GM23338 (cell line): ENCODE results near the gene CIB4. TPM values are rescaled to one million over a fixed set of nuclear protein-coding genes. Genes with fewer than 3 reads are reported as not detected.

Source experiments
- ATAC-seq: fragments of 200-7000 bp; cut with Tn5 transposase; 3 replicates; pipeline ENCODE4 v1.9.1; 2020
- DNase-seq: peaks from one replicate; pipeline ENCODE4 v3.0.0-alpha.2; 2015; ENCODE audit warnings: low spot score
- H2AFZ ChIP-seq: fragments of 200-600 bp; sonication (generic); 2 replicates; pipeline ENCODE4 v1.8.0; 2016; ENCODE audit warnings: antibody characterized with exemption, mild to moderate bottlenecking, moderate library complexity
- H3F3A ChIP-seq: fragments of 200-600 bp; sonication (generic); replicated peaks from 2 replicates; pipeline ENCODE4 v1.8.0; 2017; ENCODE audit warnings: antibody characterized with exemption, mixed run types, low read depth
- H3K27ac ChIP-seq: fragments of 200-600 bp; sonication (generic); 2 replicates; pipeline ENCODE4 v1.6.1; 2016; ENCODE audit warnings: low read depth
- H3K27me3 ChIP-seq: fragments of 200-600 bp; sonication (generic); 2 replicates; pipeline ENCODE4 v1.8.0; 2016; ENCODE audit warnings: mild to moderate bottlenecking, mixed run types, moderate library complexity; ENCODE audit not compliant: insufficient read depth
- H3K36me3 ChIP-seq: fragments of 200-600 bp; sonication (generic); 2 replicates; pipeline ENCODE4 v1.8.0; 2016; ENCODE audit warnings: mild to moderate bottlenecking; ENCODE audit not compliant: insufficient read depth
- H3K4me1 ChIP-seq: fragments of 200-600 bp; sonication (generic); 2 replicates; pipeline ENCODE4 v1.8.0; 2016; ENCODE audit warnings: mild to moderate bottlenecking, moderate library complexity; ENCODE audit not compliant: insufficient read depth
- H3K4me2 ChIP-seq: fragments of 200-600 bp; sonication (generic); 2 replicates; pipeline ENCODE4 v1.7.1; 2017; ENCODE audit warnings: mixed run types
- H3K4me3 ChIP-seq: fragments of 200-600 bp; sonication (generic); 2 replicates; pipeline ENCODE4 v1.6.1; 2016; ENCODE audit warnings: mixed run types
- H3K79me2 ChIP-seq: fragments of 200-600 bp; sonication (generic); replicated peaks from 2 replicates; pipeline ENCODE4 v1.8.0; 2017; ENCODE audit warnings: mild to moderate bottlenecking; ENCODE audit not compliant: insufficient read depth
- H3K9me2 ChIP-seq: fragments of 200-600 bp; sonication (generic); 2 replicates; pipeline ENCODE4 v1.8.0; 2017; ENCODE audit not compliant: insufficient read depth
- H4K20me1 ChIP-seq: fragments of 200-600 bp; sonication (generic); replicated peaks from 2 replicates; pipeline ENCODE4 v1.8.0; 2017; ENCODE audit warnings: mild to moderate bottlenecking; ENCODE audit not compliant: insufficient read depth
- H3K27ac Mint-ChIP-seq: 2 replicates; pipeline ENCODE4 v1.8.0; 2020; ENCODE audit warnings: inconsistent platforms, mild to moderate bottlenecking, moderate library complexity, mixed read lengths
- H3K27me3 Mint-ChIP-seq: 3 replicates; pipeline ENCODE4 v1.8.0; 2022; ENCODE audit warnings: low read depth, mild to moderate bottlenecking, moderate library complexity, mixed read lengths, inconsistent platforms; ENCODE audit not compliant: insufficient read depth, poor library complexity
- H3K36me3 Mint-ChIP-seq: 3 replicates; pipeline ENCODE4 v1.8.0; 2021; ENCODE audit warnings: low read depth, mild to moderate bottlenecking, inconsistent platforms, moderate library complexity, mixed read lengths
- H3K4me1 Mint-ChIP-seq: 3 replicates; pipeline ENCODE4 v1.8.0; 2020; ENCODE audit warnings: mild to moderate bottlenecking, inconsistent platforms, mixed read lengths
- H3K4me3 Mint-ChIP-seq: 3 replicates; pipeline ENCODE4 v1.8.0; 2021; ENCODE audit warnings: moderate library complexity, mild to moderate bottlenecking, inconsistent platforms, mixed read lengths
- H3K9me3 Mint-ChIP-seq: 3 replicates; pipeline ENCODE4 v1.8.0; 2020; ENCODE audit warnings: moderate library complexity, mild to moderate bottlenecking, inconsistent platforms, mixed read lengths
- CREB1 ChIP-seq: fragments of 250-450 bp; sonication (Bioruptor Pico); IDR thresholded peaks from 2 replicates; pipeline ENCODE4 v1.5.0; 2020; ENCODE audit warnings: low read depth, mild to moderate bottlenecking, moderate library complexity
- EZH2phosphoT487 ChIP-seq: fragments of 200-600 bp; sonication (generic); IDR thresholded peaks from one replicate; pipeline ENCODE4 v1.8.1; 2018; ENCODE audit warnings: antibody characterized with exemption; ENCODE audit not compliant: unreplicated experiment
- JUNB ChIP-seq: IDR thresholded peaks from one replicate; pipeline ENCODE4 v1.6.1; 2016; ENCODE audit warnings: antibody characterized with exemption; ENCODE audit not compliant: unreplicated experiment
- ZNF114 ChIP-seq: fragments of 250-450 bp; sonication (Bioruptor Pico); IDR thresholded peaks from 2 replicates; pipeline ENCODE4 v1.5.0; 2020; ENCODE audit warnings: mild to moderate bottlenecking, moderate library complexity
- ZNF331 ChIP-seq: fragments of 250-450 bp; sonication (Bioruptor Pico); IDR thresholded peaks from 2 replicates; pipeline ENCODE4 v1.5.0; 2020; ENCODE audit warnings: low read depth, mild to moderate bottlenecking, moderate library complexity
- polyA plus RNA-seq: library from polyadenylated mRNA; unstranded; fragments of >200 nt; fragmentation: Nextera tagmentation; extraction: Ambion mirVana; gene quantifications from 2 replicates; pipeline ENCODE4 v1.2.1, GENCODE V29; 2016
- total RNA-seq: library from RNA; depleted of rRNA; stranded (reverse); fragments of >200 nt; shearing (Covaris generic); gene quantifications from 2 replicates; pipeline ENCODE4 v1.2.3, GENCODE V29; 2014
- TF ChIP-seq, protein P1 (sequence below): IDR thresholded peaks from one replicate; pipeline ENCODE4 v1.6.1; 2018; ENCODE audit warnings: antibody characterized with exemption; ENCODE audit not compliant: unreplicated experiment
- TF ChIP-seq, protein P2 (sequence below): fragments of 250-450 bp; sonication (Bioruptor Pico); IDR thresholded peaks from 2 replicates; pipeline ENCODE4 v1.5.0; 2020; ENCODE audit warnings: mild to moderate bottlenecking, moderate library complexity

CIB4 gene
- total and polyA plus RNA-seq, 2 experiments from 2014 or later: not detected

DNA sequence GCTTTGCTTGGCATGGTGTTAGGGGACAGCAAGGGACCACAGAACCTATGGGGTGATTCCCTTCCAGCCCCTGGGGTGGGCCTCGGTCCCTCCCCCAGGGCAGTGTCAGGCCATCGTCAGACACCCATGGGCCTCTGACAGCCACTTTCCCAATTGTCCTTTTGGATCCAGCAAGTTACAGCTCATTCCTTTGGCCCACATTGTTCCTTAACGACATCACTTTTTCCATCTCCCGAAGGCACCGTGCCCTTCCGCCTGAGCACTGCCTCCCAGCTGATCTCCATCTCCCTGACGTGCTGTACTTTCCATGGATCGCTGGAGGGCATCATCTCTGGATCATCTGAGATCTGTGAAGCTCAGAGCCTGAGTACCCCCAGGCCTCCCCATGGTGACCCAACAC, 41.0 kb upstream of the CIB4 start:
- Histone ChIP-seq H3F3A (no peaks in the 10 kb centered on the region), H3K27me3 (no peaks in the 10 kb centered on the region), H2AFZ (no peak overlapping the region), H3K4me3 (no peak overlapping the region), H4K20me1 (no peaks in the 10 kb centered on the region), H3K79me2 (no peaks in the 10 kb centered on the region), H3K4me2 (no peak overlapping the region), H3K4me1 (no peaks in the 10 kb centered on the region), H3K36me3 (no peaks in the 10 kb centered on the region), H3K9me2 (no peaks in the 10 kb centered on the region; the same call in 1 of the 2 replicates), H3K27ac (no peak overlapping the region)
- Mint-ChIP-seq H3K27me3 (peaks cover 16% of the 10 kb centered on the region), H3K27ac (no peak overlapping the region), H3K36me3 (peaks cover 4% of the 10 kb centered on the region; the same call in 1 of the 3 replicates), H3K9me3 (peaks cover 6% of the 10 kb centered on the region; the same call in 2 of the 3 replicates), H3K4me3 (no peak overlapping the region), H3K4me1 (peaks cover 14% of the 10 kb centered on the region; the same call in 2 of the 3 replicates)
- ATAC-seq (no peak), DNase-seq (no peak)
- TF ChIP-seq, protein P1, sequence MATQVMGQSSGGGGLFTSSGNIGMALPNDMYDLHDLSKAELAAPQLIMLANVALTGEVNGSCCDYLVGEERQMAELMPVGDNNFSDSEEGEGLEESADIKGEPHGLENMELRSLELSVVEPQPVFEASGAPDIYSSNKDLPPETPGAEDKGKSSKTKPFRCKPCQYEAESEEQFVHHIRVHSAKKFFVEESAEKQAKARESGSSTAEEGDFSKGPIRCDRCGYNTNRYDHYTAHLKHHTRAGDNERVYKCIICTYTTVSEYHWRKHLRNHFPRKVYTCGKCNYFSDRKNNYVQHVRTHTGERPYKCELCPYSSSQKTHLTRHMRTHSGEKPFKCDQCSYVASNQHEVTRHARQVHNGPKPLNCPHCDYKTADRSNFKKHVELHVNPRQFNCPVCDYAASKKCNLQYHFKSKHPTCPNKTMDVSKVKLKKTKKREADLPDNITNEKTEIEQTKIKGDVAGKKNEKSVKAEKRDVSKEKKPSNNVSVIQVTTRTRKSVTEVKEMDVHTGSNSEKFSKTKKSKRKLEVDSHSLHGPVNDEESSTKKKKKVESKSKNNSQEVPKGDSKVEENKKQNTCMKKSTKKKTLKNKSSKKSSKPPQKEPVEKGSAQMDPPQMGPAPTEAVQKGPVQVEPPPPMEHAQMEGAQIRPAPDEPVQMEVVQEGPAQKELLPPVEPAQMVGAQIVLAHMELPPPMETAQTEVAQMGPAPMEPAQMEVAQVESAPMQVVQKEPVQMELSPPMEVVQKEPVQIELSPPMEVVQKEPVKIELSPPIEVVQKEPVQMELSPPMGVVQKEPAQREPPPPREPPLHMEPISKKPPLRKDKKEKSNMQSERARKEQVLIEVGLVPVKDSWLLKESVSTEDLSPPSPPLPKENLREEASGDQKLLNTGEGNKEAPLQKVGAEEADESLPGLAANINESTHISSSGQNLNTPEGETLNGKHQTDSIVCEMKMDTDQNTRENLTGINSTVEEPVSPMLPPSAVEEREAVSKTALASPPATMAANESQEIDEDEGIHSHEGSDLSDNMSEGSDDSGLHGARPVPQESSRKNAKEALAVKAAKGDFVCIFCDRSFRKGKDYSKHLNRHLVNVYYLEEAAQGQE: no peak
- TF ChIP-seq JUNB: no peak

DNA sequence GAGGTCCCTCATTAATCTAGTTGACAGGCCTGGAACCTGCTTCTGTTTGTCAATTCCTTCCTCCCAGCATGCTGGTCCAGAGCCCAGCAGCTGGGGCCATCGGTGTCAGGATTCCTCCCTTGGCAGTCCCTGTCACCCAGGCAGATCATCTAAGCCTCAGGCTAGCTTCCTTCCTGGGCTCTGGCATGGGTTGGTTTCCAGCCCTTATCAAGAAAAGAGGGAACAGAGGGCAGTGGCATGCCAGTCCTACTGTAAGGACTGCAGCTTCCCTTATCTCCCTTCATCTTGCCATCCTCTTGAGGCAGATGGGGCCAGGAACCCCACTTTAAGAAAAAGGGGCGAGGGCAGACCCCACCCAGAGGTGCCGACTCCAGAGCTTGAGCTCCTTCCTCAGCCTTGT, 40.5 kb upstream of the CIB4 start:
- Histone ChIP-seq H2AFZ (no peak overlapping the region), H3K79me2 (no peaks in the 10 kb centered on the region), H3F3A (no peaks in the 10 kb centered on the region), H3K4me1 (no peaks in the 10 kb centered on the region), H3K9me2 (no peaks in the 10 kb centered on the region; the same call in 1 of the 2 replicates), H3K27ac (no peak overlapping the region), H3K27me3 (no peaks in the 10 kb centered on the region), H3K4me2 (no peak overlapping the region), H3K4me3 (no peak overlapping the region), H4K20me1 (no peaks in the 10 kb centered on the region), H3K36me3 (no peaks in the 10 kb centered on the region)
- Mint-ChIP-seq H3K27ac (no peak overlapping the region), H3K36me3 (peaks cover 4% of the 10 kb centered on the region; the same call in 1 of the 3 replicates), H3K4me1 (peaks cover 9% of the 10 kb centered on the region; the same call in 2 of the 3 replicates), H3K9me3 (peaks cover 6% of the 10 kb centered on the region; the same call in 2 of the 3 replicates), H3K27me3 (peaks cover 16% of the 10 kb centered on the region), H3K4me3 (no peak overlapping the region)
- ATAC-seq (no peak), DNase-seq (no peak)
- TF ChIP-seq CREB1 (CRISPR knock-in tag): no peak
- TF ChIP-seq, protein P1: no peak
- TF ChIP-seq, protein P2, sequence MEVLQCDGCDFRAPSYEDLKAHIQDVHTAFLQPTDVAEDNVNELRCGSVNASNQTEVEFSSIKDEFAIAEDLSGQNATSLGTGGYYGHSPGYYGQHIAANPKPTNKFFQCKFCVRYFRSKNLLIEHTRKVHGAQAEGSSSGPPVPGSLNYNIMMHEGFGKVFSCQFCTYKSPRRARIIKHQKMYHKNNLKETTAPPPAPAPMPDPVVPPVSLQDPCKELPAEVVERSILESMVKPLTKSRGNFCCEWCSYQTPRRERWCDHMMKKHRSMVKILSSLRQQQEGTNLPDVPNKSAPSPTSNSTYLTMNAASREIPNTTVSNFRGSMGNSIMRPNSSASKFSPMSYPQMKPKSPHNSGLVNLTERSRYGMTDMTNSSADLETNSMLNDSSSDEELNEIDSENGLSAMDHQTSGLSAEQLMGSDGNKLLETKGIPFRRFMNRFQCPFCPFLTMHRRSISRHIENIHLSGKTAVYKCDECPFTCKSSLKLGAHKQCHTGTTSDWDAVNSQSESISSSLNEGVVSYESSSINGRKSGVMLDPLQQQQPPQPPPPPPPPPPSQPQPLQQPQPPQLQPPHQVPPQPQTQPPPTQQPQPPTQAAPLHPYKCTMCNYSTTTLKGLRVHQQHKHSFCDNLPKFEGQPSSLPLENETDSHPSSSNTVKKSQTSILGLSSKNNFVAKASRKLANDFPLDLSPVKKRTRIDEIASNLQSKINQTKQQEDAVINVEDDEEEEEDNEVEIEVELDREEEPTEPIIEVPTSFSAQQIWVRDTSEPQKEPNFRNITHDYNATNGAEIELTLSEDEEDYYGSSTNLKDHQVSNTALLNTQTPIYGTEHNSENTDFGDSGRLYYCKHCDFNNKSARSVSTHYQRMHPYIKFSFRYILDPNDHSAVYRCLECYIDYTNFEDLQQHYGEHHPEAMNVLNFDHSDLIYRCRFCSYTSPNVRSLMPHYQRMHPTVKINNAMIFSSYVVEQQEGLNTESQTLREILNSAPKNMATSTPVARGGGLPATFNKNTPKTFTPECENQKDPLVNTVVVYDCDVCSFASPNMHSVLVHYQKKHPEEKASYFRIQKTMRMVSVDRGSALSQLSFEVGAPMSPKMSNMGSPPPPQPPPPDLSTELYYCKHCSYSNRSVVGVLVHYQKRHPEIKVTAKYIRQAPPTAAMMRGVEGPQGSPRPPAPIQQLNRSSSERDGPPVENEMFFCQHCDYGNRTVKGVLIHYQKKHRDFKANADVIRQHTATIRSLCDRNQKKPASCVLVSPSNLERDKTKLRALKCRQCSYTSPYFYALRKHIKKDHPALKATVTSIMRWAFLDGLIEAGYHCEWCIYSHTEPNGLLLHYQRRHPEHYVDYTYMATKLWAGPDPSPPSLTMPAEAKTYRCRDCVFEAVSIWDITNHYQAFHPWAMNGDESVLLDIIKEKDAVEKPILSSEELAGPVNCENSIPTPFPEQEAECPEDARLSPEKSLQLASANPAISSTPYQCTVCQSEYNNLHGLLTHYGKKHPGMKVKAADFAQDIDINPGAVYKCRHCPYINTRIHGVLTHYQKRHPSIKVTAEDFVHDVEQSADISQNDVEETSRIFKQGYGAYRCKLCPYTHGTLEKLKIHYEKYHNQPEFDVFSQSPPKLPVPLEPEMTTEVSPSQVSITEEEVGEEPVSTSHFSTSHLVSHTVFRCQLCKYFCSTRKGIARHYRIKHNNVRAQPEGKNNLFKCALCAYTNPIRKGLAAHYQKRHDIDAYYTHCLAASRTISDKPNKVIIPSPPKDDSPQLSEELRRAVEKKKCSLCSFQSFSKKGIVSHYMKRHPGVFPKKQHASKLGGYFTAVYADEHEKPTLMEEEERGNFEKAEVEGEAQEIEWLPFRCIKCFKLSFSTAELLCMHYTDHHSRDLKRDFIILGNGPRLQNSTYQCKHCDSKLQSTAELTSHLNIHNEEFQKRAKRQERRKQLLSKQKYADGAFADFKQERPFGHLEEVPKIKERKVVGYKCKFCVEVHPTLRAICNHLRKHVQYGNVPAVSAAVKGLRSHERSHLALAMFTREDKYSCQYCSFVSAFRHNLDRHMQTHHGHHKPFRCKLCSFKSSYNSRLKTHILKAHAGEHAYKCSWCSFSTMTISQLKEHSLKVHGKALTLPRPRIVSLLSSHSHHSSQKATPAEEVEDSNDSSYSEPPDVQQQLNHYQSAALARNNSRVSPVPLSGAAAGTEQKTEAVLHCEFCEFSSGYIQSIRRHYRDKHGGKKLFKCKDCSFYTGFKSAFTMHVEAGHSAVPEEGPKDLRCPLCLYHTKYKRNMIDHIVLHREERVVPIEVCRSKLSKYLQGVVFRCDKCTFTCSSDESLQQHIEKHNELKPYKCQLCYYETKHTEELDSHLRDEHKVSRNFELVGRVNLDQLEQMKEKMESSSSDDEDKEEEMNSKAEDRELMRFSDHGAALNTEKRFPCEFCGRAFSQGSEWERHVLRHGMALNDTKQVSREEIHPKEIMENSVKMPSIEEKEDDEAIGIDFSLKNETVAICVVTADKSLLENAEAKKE (CRISPR knock-in tag): no peak
- no peak for TF ChIP-seq ZNF114 (CRISPR knock-in tag)
- TF ChIP-seq EZH2phosphoT487: no peak
- TF ChIP-seq ZNF331: no peak
- no peak for TF ChIP-seq JUNB
